ENCODE data around the gene FOXL2NB. TPM values are rescaled to one million over a fixed set of nuclear protein-coding genes. Genes with fewer than 3 reads are reported as not detected.

The FOXL2NB gene
- polyA plus RNA-seq, 2 of the 4 experiments (the other 2 are of a cell fraction), result 2.3 to 3.2 TPM

GRCh38 chr3:138915503-138916498 is 31.2 kb upstream of the FOXL2NB start (continued):
- no peak for TF ChIP-seq USF2 (IDR thresholded peaks at IDR 0.05)
- peak; percentile 69 to 77 for TF ChIP-seq RAD21 (conservative IDR thresholded peaks at IDR 0.05 in 1 of 2, IDR thresholded peaks at IDR 0.05 in 1 of 2)
- TF ChIP-seq NR3C1 (IDR thresholded peaks at IDR 0.05), result no peak
- no peak for TF ChIP-seq E2F6 (IDR thresholded peaks at IDR 0.05; ENCODE audit: borderline replicate concordance, low read depth)
- no peak for TF ChIP-seq HOXB5 (CRISPR knock-in tag; IDR thresholded peaks at IDR 0.05)
- TF ChIP-seq FOSL2 (IDR thresholded peaks at IDR 0.05), result no peak
- TF ChIP-seq FOSL2 (CRISPR knock-in tag; IDR thresholded peaks at IDR 0.05), result no peak
- peak; percentile 91 for TF ChIP-seq SMC3 (IDR thresholded peaks at IDR 0.05)
- no peak for TF ChIP-seq HOXA7 (CRISPR knock-in tag; IDR thresholded peaks at IDR 0.05)
- no peak for TF ChIP-seq CEBPB (IDR thresholded peaks at IDR 0.05)
- TF ChIP-seq REST (IDR thresholded peaks at IDR 0.05), result no peak

GRCh38 chr3:138916824-138917223 is 30.2 kb upstream of the FOXL2NB start:
- no peak for DNase-seq (ENCODE audit: low read depth in 1 of 2, low spot score in 1 of 2)
- TF ChIP-seq CBX2 (IDR thresholded peaks at IDR 0.05; ENCODE audit: borderline replicate concordance, low read depth) (no peak), KDM5A (IDR thresholded peaks at IDR 0.05) (no peak), ESRRA (IDR thresholded peaks at IDR 0.05; ENCODE audit: borderline replicate concordance, low read length) (no peak), POLR2A (IDR thresholded peaks at IDR 0.05; ENCODE audit: low read length) (no peak), GATA3 (IDR thresholded peaks at IDR 0.05; ENCODE audit: borderline replicate concordance) (no peak), CTCF (IDR thresholded peaks at IDR 0.05) (no peak), HOXB13 (CRISPR knock-in tag; IDR thresholded peaks at IDR 0.05; ENCODE audit: low read depth) (no peak)
- no peak for ATAC-seq
- no peaks in the 10 kb centered on the region for H3K9me3 ChIP-seq
- ChIA-PET POLR2A (interaction anchor here (1.7 to 2.0 kb wide), 3 partner anchors 54 to 323 kb away, joined by 7 to 28 read pairs (median 17); partner anchors contain the start of genes CEP70 and PIK3CB), CTCF (interaction anchor here (0.6 to 13.0 kb wide), 42 partner anchors 7 to 608 kb away, joined by 3 to 224 read pairs (median 10); partner anchors contain the start of gene CEP70)
- 28% methylated on average over 2 of the region's 2 CpGs for WGBS (ENCODE audit: missing lambda C conversion rate)
- no peak overlapping the region for H3K4me3 ChIP-seq
- no peak for FAIRE-seq
- H3K27ac ChIP-seq, result peak overlapping the region in 1 of 2 experiments; percentile 95; a peak in 2 of 6 replicates
- H3K4me2 ChIP-seq, result peak overlapping the region; percentile 66; the same call in 2 of the 3 replicates
- peaks cover 13% of the 10 kb centered on the region for H3K4me1 ChIP-seq
